Transverse colon (tissue), 3 donors: ENCODE measurements around the gene TNS4.

Source experiments
- POLR2A ChIP-seq: fragments of 450-650 bp; IDR thresholded peaks from one replicate; pipeline ENCODE4 v1.6.1; 2016; ENCODE audit warnings: antibody characterized with exemption, mild to moderate bottlenecking, moderate library complexity
- TF ChIP-seq, protein P1 (sequence below), 5 experiments: fragments of 200-600 bp in 3 of 5; fragments of 450-650 bp in 2 of 5; sonication (generic) in 3 of 5; IDR thresholded peaks; 1 replicate in 2 of 5; 2 replicates in 3 of 5; pipeline ENCODE4 v1.5.1; 2016 to 2017; ENCODE audit warnings: antibody characterized with exemption in 5 of 5, inconsistent platforms in 3 of 5, mild to moderate bottlenecking in 2 of 5, moderate library complexity in 1 of 5

- TF ChIP-seq, protein P1, sequence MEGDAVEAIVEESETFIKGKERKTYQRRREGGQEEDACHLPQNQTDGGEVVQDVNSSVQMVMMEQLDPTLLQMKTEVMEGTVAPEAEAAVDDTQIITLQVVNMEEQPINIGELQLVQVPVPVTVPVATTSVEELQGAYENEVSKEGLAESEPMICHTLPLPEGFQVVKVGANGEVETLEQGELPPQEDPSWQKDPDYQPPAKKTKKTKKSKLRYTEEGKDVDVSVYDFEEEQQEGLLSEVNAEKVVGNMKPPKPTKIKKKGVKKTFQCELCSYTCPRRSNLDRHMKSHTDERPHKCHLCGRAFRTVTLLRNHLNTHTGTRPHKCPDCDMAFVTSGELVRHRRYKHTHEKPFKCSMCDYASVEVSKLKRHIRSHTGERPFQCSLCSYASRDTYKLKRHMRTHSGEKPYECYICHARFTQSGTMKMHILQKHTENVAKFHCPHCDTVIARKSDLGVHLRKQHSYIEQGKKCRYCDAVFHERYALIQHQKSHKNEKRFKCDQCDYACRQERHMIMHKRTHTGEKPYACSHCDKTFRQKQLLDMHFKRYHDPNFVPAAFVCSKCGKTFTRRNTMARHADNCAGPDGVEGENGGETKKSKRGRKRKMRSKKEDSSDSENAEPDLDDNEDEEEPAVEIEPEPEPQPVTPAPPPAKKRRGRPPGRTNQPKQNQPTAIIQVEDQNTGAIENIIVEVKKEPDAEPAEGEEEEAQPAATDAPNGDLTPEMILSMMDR (IDR thresholded peaks at IDR 0.05): no peak
- no peak for TF ChIP-seq POLR2A
Observed at GRCh38 chr17:40509626-40510327, 8.4 kb upstream of the TNS4 start.
